Sciatic nerve (tissue), 2 donors: ENCODE results near the gene EPS8L1. TPM values are rescaled to one million over a fixed set of nuclear protein-coding genes. Genes with fewer than 3 reads are reported as not detected.
A peak's percentile ranks its signal among the peaks of the same experiment; 100 is the strongest.

Source experiments
- ATAC-seq: fragments of 200-7000 bp; cut with Tn5 transposase; one replicate; pipeline ENCODE4 v1.9.1; 2020; ENCODE audit warnings: mild to moderate bottlenecking, moderate library complexity
- DNase-seq: peaks from one replicate; pipeline ENCODE4 v3.0.0-alpha.2; 2020; ENCODE audit warnings: low spot score
- intact Hi-C: fragments of 100-400 bp; cut with DNase I; formaldehyde crosslinking; loops from one replicate; pipeline ENCODE4 v1.14.2; 2022
- total RNA-seq: library from RNA; stranded (reverse); fragmentation: NEBNext Ultra II Directional; extraction: Animal tissue kit (Norgen Biotek cat#: 25700); gene quantifications from one replicate; pipeline ENCODE4 v1.2.1, GENCODE V29; 2021
- donor health status: DM: no; HTN: no; CAD: no.
- donor health status: DM: no; HTN: no; CAD: no.

Gene EPS8L1
- total RNA-seq, 1 donor from 2014 or later: 1.2 TPM

GRCh38 chr19:55071913-55072312, 3.8 kb upstream of the EPS8L1 start:
- DNase-seq (no peak), ATAC-seq (no peak)
- intact Hi-C loops: no loop called here

- no peak for ATAC-seq
- DNase-seq: no peak
- intact Hi-C loops: no loop called here
Measured at GRCh38 chr19:55076321-55076720, 652 bp downstream of the EPS8L1 start.

- intact Hi-C loops: no loop called here
- DNase-seq (no peak), ATAC-seq (no peak)
Measured at GRCh38 chr19:55077106-55077505, 1.4 kb downstream of the EPS8L1 start.

- ATAC-seq (no peak), DNase-seq (no peak)
- intact Hi-C loops: no loop called here
Measured at GRCh38 chr19:55078996-55079395, 3.3 kb downstream of the EPS8L1 start.

- ATAC-seq: no peak
- DNase-seq: no peak
- intact Hi-C loops: no loop called here
Measured at GRCh38 chr19:55079400-55080038, 3.9 kb downstream of the EPS8L1 start.

GRCh38 chr19:55080121-55080967, 4.7 kb downstream of the EPS8L1 start:
- intact Hi-C loops: no loop called here
- DNase-seq (no peak), ATAC-seq (peak; percentile 57)

GRCh38 chr19:55080968-55081769, 5.5 kb downstream of the EPS8L1 start:
- DNase-seq (no peak), ATAC-seq (peak; percentile 52)
- intact Hi-C loops: no loop called here

- no peak for ATAC-seq
- DNase-seq: no peak
- intact Hi-C loops: no loop called here
Measured at GRCh38 chr19:55081770-55082019, 6.0 kb downstream of the EPS8L1 start.

- ATAC-seq (no peak), DNase-seq (no peak)
- intact Hi-C loops: no loop called here
Measured at GRCh38 chr19:55082020-55082851, 6.6 kb downstream of the EPS8L1 start.

- DNase-seq (no peak), ATAC-seq (no peak)
- intact Hi-C loops: no loop called here
Measured at GRCh38 chr19:55083004-55083850, 7.6 kb downstream of the EPS8L1 start.

GRCh38 chr19:55084416-55084815, 8.7 kb downstream of the EPS8L1 start:
- intact Hi-C loops: no loop called here
- DNase-seq: no peak
- ATAC-seq: no peak

- ATAC-seq (no peak), DNase-seq (no peak)
- intact Hi-C loops: no loop called here
Measured at GRCh38 chr19:55085923-55086715, 10.4 kb downstream of the EPS8L1 start.

- ATAC-seq (peak; percentile 85), DNase-seq (peak; percentile 91)
- intact Hi-C loops: no loop called here
Measured at GRCh38 chr19:55086730-55087541, 11.3 kb downstream of the EPS8L1 start.

- ATAC-seq (peak; percentile 18), DNase-seq (no peak)
- intact Hi-C loops: no loop called here
Measured at GRCh38 chr19:55087542-55087901, 11.9 kb downstream of the EPS8L1 start.

- ATAC-seq: no peak
- DNase-seq: no peak
- intact Hi-C loops: no loop called here
Measured at GRCh38 chr19:55088021-55088451, 12.4 kb downstream of the EPS8L1 start.

- peak; percentile 52 for ATAC-seq
- peak; percentile 84 for DNase-seq
- intact Hi-C loops: no loop called here
Measured at GRCh38 chr19:55088543-55089341, 13.1 kb downstream of the EPS8L1 start.
